ENCODE results near the gene ALOX12B. TPM values are rescaled to one million over a fixed set of nuclear protein-coding genes. Genes with fewer than 3 reads are reported as not detected.

ALOX12B gene
- total and polyA plus RNA-seq, 2 of the 8 experiments (the other 6 are each of a cell fraction or from before 2014, with no cell fraction given), result 0.86 TPM; not detected in 1

DNA sequence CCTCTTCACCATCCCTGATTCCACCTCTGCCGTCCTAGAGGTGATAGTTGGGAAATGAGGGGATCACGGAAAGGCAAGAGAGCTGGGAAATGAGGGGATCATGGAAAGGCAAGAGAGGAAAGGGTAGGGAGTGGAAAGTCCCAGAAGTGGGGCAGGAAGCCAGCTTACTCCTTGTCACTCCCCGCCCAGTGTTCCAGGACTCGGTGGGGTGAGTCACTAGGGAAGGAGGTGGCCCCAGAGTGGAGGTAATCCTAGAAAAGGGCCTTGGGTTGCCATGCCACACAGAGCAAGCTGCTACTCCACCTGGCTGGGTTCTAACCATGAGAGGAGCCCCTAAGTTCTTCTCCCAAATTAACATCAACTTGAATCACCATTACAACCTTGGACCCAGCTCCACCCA, 16.0 kb upstream of the ALOX12B start (continued):
- TF ChIP-seq TCF12 (IDR thresholded peaks at IDR 0.05; ENCODE audit: low read depth, low read length) (no peak), GABPA (IDR thresholded peaks at IDR 0.05; ENCODE audit: borderline replicate concordance, insufficient read depth, low read length) (no peak), ZNF274 (IDR thresholded peaks at IDR 0.05; ENCODE audit: borderline replicate concordance, extremely low read depth, low read length) (no peak), SP1 (IDR thresholded peaks at IDR 0.05; ENCODE audit: low read depth, low read length) (no peak), MAFK (IDR thresholded peaks at IDR 0.05; ENCODE audit: low read depth, low read length) (no peak), CBX5 (IDR thresholded peaks at IDR 0.05; ENCODE audit: low read depth, low read length) (no peak)
- TF ChIP-seq, protein P1, sequence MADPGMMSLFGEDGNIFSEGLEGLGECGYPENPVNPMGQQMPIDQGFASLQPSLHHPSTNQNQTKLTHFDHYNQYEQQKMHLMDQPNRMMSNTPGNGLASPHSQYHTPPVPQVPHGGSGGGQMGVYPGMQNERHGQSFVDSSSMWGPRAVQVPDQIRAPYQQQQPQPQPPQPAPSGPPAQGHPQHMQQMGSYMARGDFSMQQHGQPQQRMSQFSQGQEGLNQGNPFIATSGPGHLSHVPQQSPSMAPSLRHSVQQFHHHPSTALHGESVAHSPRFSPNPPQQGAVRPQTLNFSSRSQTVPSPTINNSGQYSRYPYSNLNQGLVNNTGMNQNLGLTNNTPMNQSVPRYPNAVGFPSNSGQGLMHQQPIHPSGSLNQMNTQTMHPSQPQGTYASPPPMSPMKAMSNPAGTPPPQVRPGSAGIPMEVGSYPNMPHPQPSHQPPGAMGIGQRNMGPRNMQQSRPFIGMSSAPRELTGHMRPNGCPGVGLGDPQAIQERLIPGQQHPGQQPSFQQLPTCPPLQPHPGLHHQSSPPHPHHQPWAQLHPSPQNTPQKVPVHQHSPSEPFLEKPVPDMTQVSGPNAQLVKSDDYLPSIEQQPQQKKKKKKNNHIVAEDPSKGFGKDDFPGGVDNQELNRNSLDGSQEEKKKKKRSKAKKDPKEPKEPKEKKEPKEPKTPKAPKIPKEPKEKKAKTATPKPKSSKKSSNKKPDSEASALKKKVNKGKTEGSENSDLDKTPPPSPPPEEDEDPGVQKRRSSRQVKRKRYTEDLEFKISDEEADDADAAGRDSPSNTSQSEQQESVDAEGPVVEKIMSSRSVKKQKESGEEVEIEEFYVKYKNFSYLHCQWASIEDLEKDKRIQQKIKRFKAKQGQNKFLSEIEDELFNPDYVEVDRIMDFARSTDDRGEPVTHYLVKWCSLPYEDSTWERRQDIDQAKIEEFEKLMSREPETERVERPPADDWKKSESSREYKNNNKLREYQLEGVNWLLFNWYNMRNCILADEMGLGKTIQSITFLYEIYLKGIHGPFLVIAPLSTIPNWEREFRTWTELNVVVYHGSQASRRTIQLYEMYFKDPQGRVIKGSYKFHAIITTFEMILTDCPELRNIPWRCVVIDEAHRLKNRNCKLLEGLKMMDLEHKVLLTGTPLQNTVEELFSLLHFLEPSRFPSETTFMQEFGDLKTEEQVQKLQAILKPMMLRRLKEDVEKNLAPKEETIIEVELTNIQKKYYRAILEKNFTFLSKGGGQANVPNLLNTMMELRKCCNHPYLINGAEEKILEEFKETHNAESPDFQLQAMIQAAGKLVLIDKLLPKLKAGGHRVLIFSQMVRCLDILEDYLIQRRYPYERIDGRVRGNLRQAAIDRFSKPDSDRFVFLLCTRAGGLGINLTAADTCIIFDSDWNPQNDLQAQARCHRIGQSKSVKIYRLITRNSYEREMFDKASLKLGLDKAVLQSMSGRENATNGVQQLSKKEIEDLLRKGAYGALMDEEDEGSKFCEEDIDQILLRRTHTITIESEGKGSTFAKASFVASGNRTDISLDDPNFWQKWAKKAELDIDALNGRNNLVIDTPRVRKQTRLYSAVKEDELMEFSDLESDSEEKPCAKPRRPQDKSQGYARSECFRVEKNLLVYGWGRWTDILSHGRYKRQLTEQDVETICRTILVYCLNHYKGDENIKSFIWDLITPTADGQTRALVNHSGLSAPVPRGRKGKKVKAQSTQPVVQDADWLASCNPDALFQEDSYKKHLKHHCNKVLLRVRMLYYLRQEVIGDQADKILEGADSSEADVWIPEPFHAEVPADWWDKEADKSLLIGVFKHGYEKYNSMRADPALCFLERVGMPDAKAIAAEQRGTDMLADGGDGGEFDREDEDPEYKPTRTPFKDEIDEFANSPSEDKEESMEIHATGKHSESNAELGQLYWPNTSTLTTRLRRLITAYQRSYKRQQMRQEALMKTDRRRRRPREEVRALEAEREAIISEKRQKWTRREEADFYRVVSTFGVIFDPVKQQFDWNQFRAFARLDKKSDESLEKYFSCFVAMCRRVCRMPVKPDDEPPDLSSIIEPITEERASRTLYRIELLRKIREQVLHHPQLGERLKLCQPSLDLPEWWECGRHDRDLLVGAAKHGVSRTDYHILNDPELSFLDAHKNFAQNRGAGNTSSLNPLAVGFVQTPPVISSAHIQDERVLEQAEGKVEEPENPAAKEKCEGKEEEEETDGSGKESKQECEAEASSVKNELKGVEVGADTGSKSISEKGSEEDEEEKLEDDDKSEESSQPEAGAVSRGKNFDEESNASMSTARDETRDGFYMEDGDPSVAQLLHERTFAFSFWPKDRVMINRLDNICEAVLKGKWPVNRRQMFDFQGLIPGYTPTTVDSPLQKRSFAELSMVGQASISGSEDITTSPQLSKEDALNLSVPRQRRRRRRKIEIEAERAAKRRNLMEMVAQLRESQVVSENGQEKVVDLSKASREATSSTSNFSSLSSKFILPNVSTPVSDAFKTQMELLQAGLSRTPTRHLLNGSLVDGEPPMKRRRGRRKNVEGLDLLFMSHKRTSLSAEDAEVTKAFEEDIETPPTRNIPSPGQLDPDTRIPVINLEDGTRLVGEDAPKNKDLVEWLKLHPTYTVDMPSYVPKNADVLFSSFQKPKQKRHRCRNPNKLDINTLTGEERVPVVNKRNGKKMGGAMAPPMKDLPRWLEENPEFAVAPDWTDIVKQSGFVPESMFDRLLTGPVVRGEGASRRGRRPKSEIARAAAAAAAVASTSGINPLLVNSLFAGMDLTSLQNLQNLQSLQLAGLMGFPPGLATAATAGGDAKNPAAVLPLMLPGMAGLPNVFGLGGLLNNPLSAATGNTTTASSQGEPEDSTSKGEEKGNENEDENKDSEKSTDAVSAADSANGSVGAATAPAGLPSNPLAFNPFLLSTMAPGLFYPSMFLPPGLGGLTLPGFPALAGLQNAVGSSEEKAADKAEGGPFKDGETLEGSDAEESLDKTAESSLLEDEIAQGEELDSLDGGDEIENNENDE (IDR thresholded peaks at IDR 0.05; ENCODE audit: insufficient replicate concordance, low read length), result no peak
